AG10803 (cell line): ENCODE measurements around the gene AGPS.

Experiments used
- DNase-seq: peaks from one replicate; pipeline ENCODE4 v3.0.0; 2010; ENCODE audit warnings: low read depth
- H3K4me3 ChIP-seq: 2 replicates; pipeline ENCODE4 v1.5.1; 2011; ENCODE audit warnings: mild to moderate bottlenecking, low read length, control low read depth
- CTCF ChIP-seq: conservative IDR thresholded peaks from 2 replicates; pipeline ENCODE4 v1.5.1; 2011; ENCODE audit warnings: mild to moderate bottlenecking, low read length, control low read depth, inconsistent platforms

Gene AGPS

GRCh38 chr2:177579486-177580036 lies 187.0 kb downstream of the AGPS start:
- DNase-seq = peak; percentile 45
- H3K4me3 ChIP-seq = no peak overlapping the region
- no peak for TF ChIP-seq CTCF

DNA sequence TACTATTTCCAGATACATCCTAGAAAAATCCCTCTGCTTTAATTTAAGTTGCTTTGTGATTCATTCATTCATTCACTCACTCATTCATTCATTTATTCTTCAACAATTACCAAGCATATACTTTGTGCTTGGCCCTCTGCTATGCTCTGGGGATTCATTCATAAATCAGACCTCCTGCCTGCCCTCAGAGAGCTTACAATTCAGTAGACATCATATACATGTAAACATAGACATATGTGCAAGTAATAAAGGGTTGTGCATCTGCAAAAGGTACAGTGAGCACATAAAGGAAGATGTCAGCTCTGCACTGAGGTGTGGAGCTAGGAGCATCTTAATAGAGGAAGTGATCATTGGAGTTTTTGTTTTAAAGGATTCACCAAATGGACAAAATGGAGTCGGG lies 189.4 kb downstream of the AGPS start:
- DNase-seq = no peak
- no peak overlapping the region for H3K4me3 ChIP-seq
- TF ChIP-seq CTCF = no peak

DNA sequence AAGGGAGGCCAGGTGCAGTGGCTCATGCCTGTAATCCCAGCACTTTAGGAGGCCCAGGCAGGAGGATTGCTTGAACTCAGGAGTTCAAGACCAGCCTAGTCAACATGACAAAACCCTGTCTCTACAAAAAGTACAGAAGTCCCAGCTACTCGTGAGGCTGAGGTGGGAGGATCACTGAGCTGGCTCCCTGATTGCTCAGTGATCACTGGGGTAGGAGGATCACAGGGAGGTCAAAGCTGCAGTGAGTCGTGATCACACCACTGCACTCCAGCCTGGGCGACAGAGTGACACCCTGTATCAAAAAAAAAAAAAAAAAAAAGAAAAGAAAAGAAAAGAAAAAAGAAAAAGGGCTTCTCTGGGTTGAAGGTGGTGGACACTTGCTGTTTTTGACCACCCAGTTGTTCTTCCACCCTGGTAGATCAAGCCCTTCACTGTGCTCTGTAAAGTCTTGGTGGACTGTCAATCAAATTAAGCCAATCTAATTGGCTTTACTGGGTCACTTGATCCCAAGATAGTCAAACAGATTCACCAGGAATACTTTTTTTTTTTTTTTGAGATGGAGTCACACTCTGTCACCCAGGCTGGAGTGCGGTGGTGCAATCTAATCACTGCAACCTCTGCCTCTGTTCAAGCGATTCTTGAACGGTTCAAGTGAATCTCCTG lies 191.6 kb downstream of the AGPS start:
- no peak for DNase-seq
- H3K4me3 ChIP-seq = no peak overlapping the region
- TF ChIP-seq CTCF = no peak

GRCh38 chr2:177585234-177585863 lies 192.8 kb downstream of the AGPS start:
- DNase-seq = no peak
- no peak overlapping the region for H3K4me3 ChIP-seq
- TF ChIP-seq CTCF = no peak

DNA sequence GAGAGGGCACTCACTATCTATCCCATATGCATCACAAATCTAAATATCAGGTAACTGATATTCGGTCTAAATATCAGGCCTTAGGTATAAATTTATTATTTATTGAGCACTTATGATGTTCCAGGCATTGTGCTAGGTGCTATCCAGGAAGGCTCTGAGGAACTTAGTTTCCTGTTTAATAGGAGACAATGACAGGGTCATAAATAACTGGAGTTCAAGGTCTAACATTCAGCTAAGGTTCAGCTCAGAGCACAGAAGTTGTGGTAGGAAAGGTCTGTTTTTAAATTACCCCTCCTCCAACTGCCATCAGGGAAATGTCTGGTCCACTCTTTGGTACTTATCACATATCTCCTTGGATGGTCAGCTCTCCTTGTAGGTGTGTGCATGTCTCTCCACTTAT lies 193.6 kb downstream of the AGPS start:
- no peak for TF ChIP-seq CTCF
- no peak for DNase-seq
- no peak overlapping the region for H3K4me3 ChIP-seq

- no peak overlapping the region for H3K4me3 ChIP-seq
- no peak for DNase-seq
- no peak for TF ChIP-seq CTCF
Measured at GRCh38 chr2:177587371-177587770, 194.8 kb downstream of the AGPS start.

- no peak overlapping the region for H3K4me3 ChIP-seq
- no peak for TF ChIP-seq CTCF
- DNase-seq = peak; percentile 34
Measured at GRCh38 chr2:177588671-177589070, 196.1 kb downstream of the AGPS start.
